HEK293 (cell line): ENCODE results near the gene SLC48A1.
A peak's percentile ranks its signal among the peaks of the same experiment; 100 is the strongest.

Experiments
- ATF2 ChIP-seq: fragments of 450-650 bp; formaldehyde crosslinking; IDR thresholded peaks from 2 replicates; pipeline ENCODE4 v1.5.1; 2016; ENCODE audit warnings: missing biosample characterization, missing genetic modification characterization, low read depth
- EGR2 ChIP-seq: fragments of 450-650 bp; formaldehyde crosslinking; IDR thresholded peaks from 2 replicates; pipeline ENCODE4 v1.5.1; 2016; ENCODE audit warnings: low read depth, missing biosample characterization, missing genetic modification characterization
- YY2 ChIP-seq: fragments of 450-650 bp; formaldehyde crosslinking; IDR thresholded peaks from 2 replicates; pipeline ENCODE4 v1.5.1; 2016; ENCODE audit warnings: missing biosample characterization, missing genetic modification characterization
- ZBTB1 ChIP-seq: fragments of 450-650 bp; formaldehyde crosslinking; IDR thresholded peaks from 2 replicates; pipeline ENCODE4 v1.5.1; 2016; ENCODE audit warnings: missing biosample characterization, missing genetic modification characterization
- ZFP3 ChIP-seq: fragments of 450-650 bp; formaldehyde crosslinking; IDR thresholded peaks from 2 replicates; pipeline ENCODE4 v1.5.1; 2016; ENCODE audit warnings: low read depth, missing biosample characterization, missing genetic modification characterization
- ZNF10 ChIP-seq: fragments of 450-650 bp; formaldehyde crosslinking; IDR thresholded peaks from 2 replicates; pipeline ENCODE4 v1.5.1; 2017; ENCODE audit warnings: missing biosample characterization, missing genetic modification characterization
- ZNF121 ChIP-seq: fragments of 450-650 bp; formaldehyde crosslinking; IDR thresholded peaks from 2 replicates; pipeline ENCODE4 v1.5.1; 2016; ENCODE audit warnings: missing biosample characterization, missing genetic modification characterization
- ZNF214 ChIP-seq: fragments of 450-650 bp; formaldehyde crosslinking; IDR thresholded peaks from 2 replicates; pipeline ENCODE4 v1.5.1; 2017; ENCODE audit warnings: missing biosample characterization, mild to moderate bottlenecking, missing genetic modification characterization, borderline replicate concordance
- ZNF280C ChIP-seq: fragments of 450-650 bp; formaldehyde crosslinking; IDR thresholded peaks from 2 replicates; pipeline ENCODE4 v1.5.1; 2016; ENCODE audit warnings: missing biosample characterization, missing genetic modification characterization
- ZNF302 ChIP-seq: fragments of 450-650 bp; formaldehyde crosslinking; IDR thresholded peaks from 2 replicates; pipeline ENCODE4 v1.5.1; 2016; ENCODE audit warnings: missing biosample characterization, missing genetic modification characterization, low read depth
- ZNF311 ChIP-seq: fragments of 450-650 bp; formaldehyde crosslinking; IDR thresholded peaks from 2 replicates; pipeline ENCODE4 v1.5.1; 2017; ENCODE audit warnings: missing biosample characterization, missing genetic modification characterization, borderline replicate concordance
- ZNF324 ChIP-seq: fragments of 450-650 bp; formaldehyde crosslinking; IDR thresholded peaks from 2 replicates; pipeline ENCODE4 v1.5.1; 2016; ENCODE audit warnings: missing biosample characterization, missing genetic modification characterization
- ZNF473 ChIP-seq: fragments of 450-650 bp; formaldehyde crosslinking; IDR thresholded peaks from 2 replicates; pipeline ENCODE4 v1.5.1; 2017; ENCODE audit warnings: missing biosample characterization, missing genetic modification characterization
- ZNF518A ChIP-seq: fragments of 450-650 bp; formaldehyde crosslinking; conservative IDR thresholded peaks from 2 replicates; pipeline ENCODE4 v1.5.1; 2016; ENCODE audit warnings: low read depth, missing biosample characterization, missing genetic modification characterization
- ZNF560 ChIP-seq: fragments of 450-650 bp; formaldehyde crosslinking; IDR thresholded peaks from 2 replicates; pipeline ENCODE4 v1.5.1; 2017; ENCODE audit warnings: missing biosample characterization, missing genetic modification characterization, borderline replicate concordance
- ZNF610 ChIP-seq: fragments of 450-650 bp; formaldehyde crosslinking; IDR thresholded peaks from 2 replicates; pipeline ENCODE4 v1.5.1; 2016; ENCODE audit warnings: missing biosample characterization, missing genetic modification characterization, borderline replicate concordance
- ZNF624 ChIP-seq: fragments of 450-650 bp; formaldehyde crosslinking; IDR thresholded peaks from 2 replicates; pipeline ENCODE4 v1.5.1; 2017; ENCODE audit warnings: missing biosample characterization, missing genetic modification characterization
- ZNF626 ChIP-seq: fragments of 450-650 bp; sonication (Bioruptor Pico); formaldehyde crosslinking; IDR thresholded peaks from 2 replicates; pipeline ENCODE4 v1.5.1; 2018; ENCODE audit warnings: missing biosample characterization, missing genetic modification characterization, inconsistent platforms
- ZSCAN30 ChIP-seq: fragments of 450-650 bp; IDR thresholded peaks from 2 replicates; pipeline ENCODE4 v1.5.1; 2018; ENCODE audit warnings: missing biosample characterization, mild to moderate bottlenecking, missing genetic modification characterization, moderate library complexity
- TF ChIP-seq, protein P1 (sequence below): fragments of 450-650 bp; formaldehyde crosslinking; IDR thresholded peaks from 2 replicates; pipeline ENCODE4 v1.5.1; 2016; ENCODE audit warnings: missing biosample characterization, missing genetic modification characterization, low read depth
- TF ChIP-seq, protein P2 (sequence below): fragments of 450-650 bp; formaldehyde crosslinking; IDR thresholded peaks from 2 replicates; pipeline ENCODE4 v1.5.1; 2016; ENCODE audit warnings: missing biosample characterization, missing genetic modification characterization
- TF ChIP-seq, protein P3 (sequence below): fragments of 450-650 bp; formaldehyde crosslinking; conservative IDR thresholded peaks from 2 replicates; pipeline ENCODE4 v1.5.1; 2016; ENCODE audit warnings: low read depth, missing biosample characterization, missing genetic modification characterization

SLC48A1 gene

DNA sequence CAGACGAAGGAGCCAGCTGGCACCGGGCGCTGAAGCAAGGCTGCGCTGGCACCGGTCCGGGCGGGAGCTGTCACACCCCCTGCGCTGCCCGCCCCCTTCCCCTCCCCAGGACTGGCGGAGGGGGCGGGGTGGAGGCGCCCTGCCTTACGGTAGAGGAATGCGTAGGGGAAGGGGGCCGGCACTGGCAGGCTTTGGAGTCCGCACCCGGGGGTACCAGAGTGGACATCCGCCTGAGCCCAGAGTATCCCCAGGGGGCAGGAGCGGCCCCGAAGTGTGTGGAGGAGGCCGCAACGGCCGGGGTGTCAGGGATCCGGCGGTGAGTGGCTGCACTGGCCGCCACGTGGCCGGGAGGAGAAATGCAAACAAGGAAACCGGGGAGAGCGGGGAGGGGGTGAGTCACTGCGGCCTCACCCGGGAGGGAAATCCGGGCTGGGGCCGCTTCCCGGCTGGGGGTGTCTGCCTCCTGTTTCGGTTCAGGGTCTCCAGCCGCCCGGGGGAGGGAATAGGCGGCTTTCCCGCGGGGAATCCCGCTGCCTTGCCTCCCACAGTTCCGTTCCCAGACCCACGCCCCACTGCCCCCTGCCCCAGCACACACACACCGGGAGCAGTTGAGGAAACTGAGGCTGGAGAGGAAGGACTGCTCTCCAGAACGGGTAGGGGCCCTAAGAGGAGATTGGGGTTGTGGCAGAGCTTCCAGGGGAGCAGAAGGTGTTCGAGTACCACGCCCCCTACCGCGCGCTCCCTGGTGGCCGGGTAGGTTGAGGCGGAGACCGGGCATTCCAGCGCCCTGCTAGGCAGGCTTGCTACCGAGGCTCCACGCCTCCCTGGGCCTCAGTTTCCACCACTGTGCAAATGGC, 14.0 kb upstream of the SLC48A1 start, which contains the start of gene RAPGEF3 (continued):
- TF ChIP-seq, protein P1, sequence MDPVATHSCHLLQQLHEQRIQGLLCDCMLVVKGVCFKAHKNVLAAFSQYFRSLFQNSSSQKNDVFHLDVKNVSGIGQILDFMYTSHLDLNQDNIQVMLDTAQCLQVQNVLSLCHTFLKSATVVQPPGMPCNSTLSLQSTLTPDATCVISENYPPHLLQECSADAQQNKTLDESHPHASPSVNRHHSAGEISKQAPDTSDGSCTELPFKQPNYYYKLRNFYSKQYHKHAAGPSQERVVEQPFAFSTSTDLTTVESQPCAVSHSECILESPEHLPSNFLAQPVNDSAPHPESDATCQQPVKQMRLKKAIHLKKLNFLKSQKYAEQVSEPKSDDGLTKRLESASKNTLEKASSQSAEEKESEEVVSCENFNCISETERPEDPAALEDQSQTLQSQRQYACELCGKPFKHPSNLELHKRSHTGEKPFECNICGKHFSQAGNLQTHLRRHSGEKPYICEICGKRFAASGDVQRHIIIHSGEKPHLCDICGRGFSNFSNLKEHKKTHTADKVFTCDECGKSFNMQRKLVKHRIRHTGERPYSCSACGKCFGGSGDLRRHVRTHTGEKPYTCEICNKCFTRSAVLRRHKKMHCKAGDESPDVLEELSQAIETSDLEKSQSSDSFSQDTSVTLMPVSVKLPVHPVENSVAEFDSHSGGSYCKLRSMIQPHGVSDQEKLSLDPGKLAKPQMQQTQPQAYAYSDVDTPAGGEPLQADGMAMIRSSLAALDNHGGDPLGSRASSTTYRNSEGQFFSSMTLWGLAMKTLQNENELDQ (tag by site-specific recombination), result no peak
- TF ChIP-seq ZNF10 (tag by site-specific recombination), result peak; percentile 29; the same call in 1 of the 2 replicates
- TF ChIP-seq ZNF518A (tag by site-specific recombination), result no peak
- no peak for TF ChIP-seq ZNF214 (tag by site-specific recombination)
- TF ChIP-seq, protein P2, sequence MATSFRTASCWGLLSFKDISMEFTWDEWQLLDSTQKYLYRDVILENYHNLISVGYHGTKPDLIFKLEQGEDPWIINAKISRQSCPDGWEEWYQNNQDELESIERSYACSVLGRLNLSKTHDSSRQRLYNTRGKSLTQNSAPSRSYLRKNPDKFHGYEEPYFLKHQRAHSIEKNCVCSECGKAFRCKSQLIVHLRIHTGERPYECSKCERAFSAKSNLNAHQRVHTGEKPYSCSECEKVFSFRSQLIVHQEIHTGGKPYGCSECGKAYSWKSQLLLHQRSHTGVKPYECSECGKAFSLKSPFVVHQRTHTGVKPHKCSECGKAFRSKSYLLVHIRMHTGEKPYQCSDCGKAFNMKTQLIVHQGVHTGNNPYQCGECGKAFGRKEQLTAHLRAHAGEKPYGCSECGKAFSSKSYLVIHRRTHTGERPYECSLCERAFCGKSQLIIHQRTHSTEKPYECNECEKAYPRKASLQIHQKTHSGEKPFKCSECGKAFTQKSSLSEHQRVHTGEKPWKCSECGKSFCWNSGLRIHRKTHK, result no peak
- TF ChIP-seq ATF2 (tag by site-specific recombination), result no peak
- TF ChIP-seq ZNF324 (tag by site-specific recombination), result peak; percentile 44; the same call in 1 of the 2 replicates
- TF ChIP-seq ZNF121, result no peak
- no peak for TF ChIP-seq ZNF610 (tag by site-specific recombination)
- no peak for TF ChIP-seq ZNF280C
- TF ChIP-seq ZBTB1, result no peak
- TF ChIP-seq, protein P3, sequence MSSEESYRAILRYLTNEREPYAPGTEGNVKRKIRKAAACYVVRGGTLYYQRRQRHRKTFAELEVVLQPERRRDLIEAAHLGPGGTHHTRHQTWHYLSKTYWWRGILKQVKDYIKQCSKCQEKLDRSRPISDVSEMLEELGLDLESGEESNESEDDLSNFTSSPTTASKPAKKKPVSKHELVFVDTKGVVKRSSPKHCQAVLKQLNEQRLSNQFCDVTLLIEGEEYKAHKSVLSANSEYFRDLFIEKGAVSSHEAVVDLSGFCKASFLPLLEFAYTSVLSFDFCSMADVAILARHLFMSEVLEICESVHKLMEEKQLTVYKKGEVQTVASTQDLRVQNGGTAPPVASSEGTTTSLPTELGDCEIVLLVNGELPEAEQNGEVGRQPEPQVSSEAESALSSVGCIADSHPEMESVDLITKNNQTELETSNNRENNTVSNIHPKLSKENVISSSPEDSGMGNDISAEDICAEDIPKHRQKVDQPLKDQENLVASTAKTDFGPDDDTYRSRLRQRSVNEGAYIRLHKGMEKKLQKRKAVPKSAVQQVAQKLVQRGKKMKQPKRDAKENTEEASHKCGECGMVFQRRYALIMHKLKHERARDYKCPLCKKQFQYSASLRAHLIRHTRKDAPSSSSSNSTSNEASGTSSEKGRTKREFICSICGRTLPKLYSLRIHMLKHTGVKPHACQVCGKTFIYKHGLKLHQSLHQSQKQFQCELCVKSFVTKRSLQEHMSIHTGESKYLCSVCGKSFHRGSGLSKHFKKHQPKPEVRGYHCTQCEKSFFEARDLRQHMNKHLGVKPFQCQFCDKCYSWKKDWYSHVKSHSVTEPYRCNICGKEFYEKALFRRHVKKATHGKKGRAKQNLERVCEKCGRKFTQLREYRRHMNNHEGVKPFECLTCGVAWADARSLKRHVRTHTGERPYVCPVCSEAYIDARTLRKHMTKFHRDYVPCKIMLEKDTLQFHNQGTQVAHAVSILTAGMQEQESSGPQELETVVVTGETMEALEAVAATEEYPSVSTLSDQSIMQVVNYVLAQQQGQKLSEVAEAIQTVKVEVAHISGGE, result peak; percentile 32; the same call in 1 of the 2 replicates
- no peak for TF ChIP-seq YY2 (tag by site-specific recombination)
- TF ChIP-seq ZNF624 (tag by site-specific recombination), result no peak
- peak; percentile 53 for TF ChIP-seq EGR2 (tag by site-specific recombination)
- no peak for TF ChIP-seq ZNF311
- no peak for TF ChIP-seq ZNF560 (tag by site-specific recombination)
- peak; percentile 51; the same call in 1 of the 2 replicates for TF ChIP-seq ZSCAN30 (tag by site-specific recombination)
- TF ChIP-seq ZNF302 (tag by site-specific recombination), result no peak
- no peak for TF ChIP-seq ZFP3 (tag by site-specific recombination)
- TF ChIP-seq ZNF473 (tag by site-specific recombination), result no peak
- TF ChIP-seq ZNF626 (tag by site-specific recombination), result no peak
